NOMO-1 (cell line): ENCODE measurements around the gene BBS10.
"Not testable (repeated sequence)": the region's sequence is repeated elsewhere in the genome, so short reads cannot be mapped to it uniquely, and the experiment has no call there.

Experiments used
- DNase-seq, 2 experiments: peaks; one replicate each; lab custom pipeline; 2025; ENCODE audit not compliant: unreplicated experiment in 2 of 2; lab: John Stamatoyannopoulos, UW

Gene BBS10

DNA sequence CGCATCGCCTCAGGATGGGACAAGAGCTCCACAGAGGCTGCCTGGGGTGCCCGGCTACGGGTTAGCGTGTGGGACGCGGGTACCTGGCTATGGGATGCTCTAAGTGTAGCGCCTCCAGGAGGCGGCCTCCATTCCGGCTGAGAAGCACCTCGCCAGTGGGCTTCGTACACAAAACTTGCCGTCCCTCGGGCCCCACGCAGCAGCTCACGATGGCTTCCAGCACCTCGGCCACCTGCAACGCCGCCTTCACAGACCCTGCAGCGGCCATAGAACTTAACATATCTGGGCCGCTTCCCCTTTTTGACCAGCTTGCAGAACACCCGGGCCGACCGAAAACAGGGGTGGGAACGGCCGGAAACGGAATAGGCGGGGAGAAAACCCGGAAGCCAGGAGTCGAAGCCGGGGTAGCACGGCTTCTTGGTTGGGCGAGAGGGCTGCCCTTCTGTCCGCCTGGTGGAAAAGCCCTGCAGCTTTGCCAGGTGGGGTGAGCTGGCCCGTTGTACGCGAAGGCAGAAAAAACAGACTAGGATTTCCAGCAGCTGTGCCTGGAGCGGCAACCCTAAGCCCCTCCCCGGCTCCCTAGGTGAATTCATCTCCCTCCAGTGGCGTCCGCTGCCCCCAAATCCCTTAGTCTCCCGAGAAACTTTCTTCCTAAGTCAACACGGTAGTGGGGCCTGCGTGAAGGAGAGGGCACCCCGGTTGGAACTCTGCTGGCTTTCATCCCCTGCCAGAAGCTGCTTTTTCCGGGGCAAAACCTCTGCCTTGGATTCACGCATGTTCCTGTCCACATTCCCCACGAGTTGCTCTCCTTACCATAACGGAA is at the start of gene BBS10:
Gene BBS10 (minus strand): TSS at position 337 of the 823 bp plus-strand sequence. CDS start 57 bp downstream, at position 280.
- DNase-seq = peak; percentile 94 to 95

DNA sequence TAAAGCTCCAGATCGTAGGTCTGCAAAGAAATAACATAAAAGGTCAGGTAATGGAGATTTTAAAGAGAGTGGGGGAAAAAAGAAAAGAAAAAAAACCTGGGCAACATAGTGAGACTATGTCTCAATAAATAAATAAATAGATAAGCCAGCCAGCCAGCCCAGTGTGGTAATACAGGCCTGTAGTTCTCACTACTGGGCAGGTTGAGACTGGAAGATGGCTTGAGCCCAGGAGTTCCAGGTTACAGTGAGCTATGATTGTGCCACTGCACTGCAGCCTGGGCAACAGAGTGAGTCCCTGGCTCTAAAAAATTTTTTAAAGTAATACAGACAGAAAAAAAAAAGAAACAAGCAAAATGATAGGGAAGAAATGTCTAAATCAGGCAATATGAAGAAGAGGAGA is 43.2 kb upstream of the BBS10 start:
- DNase-seq = no peak

DNA sequence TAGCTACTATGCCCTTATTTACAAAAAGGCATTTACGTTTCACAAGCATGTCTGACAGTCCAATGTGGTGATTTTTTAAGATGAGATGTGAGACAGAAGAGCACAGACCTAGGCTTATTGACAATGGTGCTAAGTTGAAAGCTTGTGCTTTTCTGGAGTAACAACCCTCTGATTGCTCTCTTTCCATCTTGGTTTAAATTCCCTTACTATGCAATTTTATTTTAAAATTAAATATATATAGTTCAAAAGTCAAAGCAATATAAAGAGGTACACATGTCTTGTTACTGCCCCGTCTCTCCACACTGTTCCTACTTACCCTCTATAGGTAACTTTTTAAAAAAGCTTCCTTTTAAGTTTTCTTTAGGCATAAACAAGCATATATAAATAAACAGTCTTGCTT is 39.4 kb upstream of the BBS10 start:
- no peak for DNase-seq

DNA sequence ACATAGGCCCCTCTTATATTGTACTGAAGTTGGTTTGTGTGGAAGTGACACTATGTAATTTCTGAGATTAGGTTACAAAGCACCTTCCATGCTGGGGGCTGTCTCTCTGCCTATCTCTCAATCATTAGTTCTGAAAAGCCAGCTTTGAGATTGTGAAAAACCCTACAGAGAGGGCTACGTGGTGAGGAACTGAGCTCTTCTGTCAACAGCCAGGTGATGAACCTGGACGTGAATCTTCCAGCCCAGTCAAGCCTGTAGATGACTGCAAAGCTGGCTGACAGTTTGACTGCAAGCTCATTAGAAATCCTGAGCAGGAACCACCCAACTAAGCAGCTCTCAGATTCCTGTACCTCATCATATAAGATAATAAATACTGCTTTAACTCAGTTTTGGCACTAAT is 36.3 kb upstream of the BBS10 start:
- DNase-seq = no peak

DNA sequence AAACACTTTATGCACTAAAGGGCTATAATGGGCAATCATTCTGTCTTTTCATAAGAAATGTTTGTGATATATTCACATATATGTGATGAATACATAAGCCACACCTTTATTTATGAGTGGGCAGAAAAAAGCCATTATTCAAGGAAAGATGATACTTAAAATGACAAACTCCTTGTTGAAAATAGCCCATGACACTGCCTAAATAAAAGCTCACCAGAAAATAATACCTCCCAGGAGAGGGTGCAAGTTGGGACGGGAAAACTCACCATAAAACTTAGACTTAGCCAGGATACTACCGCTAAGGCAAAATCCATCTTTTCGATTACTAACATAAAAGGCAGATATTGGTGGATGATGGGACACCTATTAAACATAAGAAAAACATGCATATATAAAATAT is 35.8 kb upstream of the BBS10 start:
- DNase-seq = no peak

DNA sequence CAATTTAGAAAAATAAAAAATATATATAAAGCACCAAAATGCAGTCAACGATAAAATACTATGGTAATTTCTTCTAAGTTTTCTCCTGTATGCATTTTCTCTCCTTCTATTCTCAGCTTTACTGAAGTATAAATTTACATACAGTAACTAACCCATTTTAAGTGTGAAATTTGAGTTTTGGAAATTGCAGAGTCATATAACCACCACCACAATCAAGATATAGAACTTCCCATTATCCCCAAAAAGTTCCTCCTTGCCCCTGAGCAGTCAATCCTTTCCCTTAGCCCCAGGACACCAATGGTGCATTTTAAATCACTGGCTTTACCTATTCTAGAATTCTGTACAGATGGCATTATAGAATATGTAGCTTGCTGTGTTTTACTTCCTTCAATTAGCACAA is 31.0 kb upstream of the BBS10 start:
- DNase-seq = no peak

DNA sequence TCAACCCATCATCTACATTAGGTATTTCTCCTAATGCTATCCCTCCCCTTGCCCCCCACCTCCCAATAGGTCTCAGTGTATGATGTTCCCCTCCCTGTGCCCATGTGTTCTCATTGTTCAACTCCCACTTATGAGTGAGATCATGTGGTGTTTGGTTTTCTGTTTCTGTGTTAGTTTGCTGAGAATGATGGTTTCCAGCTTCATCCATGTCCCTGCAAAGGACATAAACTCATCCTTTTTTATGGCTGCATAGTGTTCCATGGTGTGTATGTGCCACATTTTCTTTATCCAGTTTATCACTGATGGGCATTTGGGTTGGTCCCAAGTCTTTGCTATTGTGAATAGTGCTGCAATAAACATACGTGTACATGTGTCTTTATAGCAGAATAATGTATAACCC is 28.7 kb upstream of the BBS10 start:
- not testable (repeated sequence) for DNase-seq

DNA sequence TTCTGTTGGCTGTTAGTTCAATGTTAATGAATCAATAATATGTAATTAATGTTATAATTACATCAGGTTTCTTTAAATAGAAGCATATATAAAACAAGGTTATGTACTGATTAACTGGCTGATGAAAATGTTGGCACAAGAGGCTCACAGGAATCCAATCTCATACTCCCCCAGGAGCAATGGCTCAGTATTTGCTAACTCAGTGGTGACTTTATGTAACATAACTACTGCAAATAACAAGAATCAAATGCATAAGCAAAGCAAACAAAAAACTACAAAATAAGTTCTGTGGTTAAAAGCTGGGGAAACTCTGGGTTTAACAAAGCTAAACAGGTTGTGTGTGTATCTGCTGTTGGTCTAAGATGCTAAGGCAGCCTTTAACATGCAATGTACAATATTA is 27.7 kb upstream of the BBS10 start:
- DNase-seq = no peak

DNA sequence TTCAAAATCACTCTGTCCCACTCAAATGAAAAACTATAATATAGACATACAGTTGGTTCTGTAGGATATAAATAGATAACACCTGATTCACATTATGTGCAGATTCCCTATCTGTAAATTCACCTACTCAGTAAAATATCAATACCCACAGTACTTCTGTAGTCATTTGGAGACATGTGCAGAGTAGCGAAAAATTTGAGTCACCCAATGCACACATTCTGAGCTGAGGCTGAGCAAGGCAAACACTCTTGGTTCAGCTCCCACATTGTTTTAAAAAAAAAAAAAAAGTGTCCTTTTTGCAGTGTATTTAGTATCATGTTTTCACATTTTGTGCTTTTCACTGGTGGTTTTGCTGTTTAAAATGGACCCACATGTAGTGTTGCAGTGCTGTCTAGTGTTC is 27.3 kb upstream of the BBS10 start:
- DNase-seq = no peak

DNA sequence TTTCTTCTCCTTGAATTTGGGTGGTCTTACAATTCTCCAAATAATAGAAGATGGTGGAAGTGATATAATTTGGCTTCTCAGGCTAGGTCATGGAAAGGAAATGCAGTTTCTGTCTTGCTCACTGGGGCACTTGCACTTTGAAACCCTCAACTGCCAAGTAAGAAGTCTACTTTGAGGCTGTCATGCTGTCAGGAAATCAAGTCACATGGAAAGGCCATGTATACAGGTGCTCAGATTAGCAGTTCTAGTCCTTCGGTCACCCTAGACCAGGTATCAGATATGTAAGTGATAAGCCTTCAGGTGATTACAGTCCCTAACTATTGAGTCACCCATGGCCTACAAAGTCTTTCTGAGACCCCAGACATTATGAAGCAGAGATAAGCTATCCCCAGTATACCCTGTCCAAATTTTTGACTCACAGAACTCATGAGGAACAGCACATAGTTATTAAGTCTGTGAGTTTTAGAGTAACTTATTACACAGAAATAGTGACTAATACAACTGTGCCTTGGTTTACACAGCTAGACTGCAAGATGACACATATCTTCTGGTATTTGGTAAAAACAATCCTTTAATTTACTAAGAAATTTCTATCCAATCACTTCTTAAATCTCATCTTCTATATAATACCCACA is 26.3 kb upstream of the BBS10 start:
- no peak for DNase-seq

DNA sequence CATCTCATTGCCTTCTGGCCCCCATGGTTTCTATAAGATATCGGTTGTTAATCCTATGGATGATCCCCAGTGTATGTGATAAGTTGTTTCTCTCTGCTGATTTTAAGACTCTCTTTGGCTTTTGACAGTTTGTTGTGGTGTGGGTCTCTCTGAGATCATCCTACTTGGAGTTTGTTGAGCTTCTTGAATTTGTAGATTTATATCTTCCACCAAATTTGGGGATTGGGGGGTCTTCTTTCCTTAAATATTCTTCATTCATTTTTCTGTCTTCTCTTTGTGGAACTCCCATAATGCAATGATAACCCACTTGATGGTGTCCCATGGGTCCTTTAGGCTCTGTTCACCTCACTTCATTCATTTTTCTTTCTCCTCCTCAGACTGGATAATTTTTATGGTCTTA is 20.0 kb upstream of the BBS10 start:
- DNase-seq = no peak

DNA sequence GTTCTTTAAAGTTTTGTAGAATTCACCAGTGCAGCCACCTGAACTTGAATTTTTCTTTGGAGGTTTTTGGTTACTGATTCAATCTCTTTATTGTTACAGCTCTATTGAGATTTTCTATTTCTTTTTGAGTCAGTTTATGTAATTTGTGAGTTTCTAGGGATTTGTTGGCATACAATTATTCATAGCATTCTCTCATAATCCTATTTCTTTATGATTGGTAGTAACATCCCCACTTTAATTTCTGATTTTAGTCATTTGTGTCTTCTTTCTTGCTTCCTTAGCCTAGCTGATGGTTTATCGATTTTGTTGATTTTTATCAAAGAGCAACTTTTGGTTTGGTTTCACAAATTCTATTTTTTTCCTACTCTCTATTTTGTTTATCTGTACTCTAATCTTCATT is 17.9 kb upstream of the BBS10 start:
- no peak for DNase-seq

DNA sequence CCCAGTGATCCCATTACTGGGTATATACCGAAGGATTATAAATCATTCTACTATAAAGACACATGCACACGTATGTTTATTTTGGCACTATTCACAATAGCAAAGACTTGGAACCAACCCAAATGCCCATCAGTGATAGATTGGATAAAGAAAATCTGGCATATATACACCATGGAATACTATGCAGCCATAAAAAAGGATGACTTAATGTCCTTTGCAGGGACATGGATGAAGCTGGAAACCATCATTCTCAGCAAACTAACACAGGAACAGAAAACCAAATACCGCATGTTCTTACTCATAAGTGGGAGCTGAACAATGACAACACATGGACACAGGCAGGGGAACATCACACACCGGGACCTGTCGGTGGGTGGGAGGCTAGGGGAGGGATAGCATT is 15.9 kb upstream of the BBS10 start:
- not testable (repeated sequence) for DNase-seq

DNA sequence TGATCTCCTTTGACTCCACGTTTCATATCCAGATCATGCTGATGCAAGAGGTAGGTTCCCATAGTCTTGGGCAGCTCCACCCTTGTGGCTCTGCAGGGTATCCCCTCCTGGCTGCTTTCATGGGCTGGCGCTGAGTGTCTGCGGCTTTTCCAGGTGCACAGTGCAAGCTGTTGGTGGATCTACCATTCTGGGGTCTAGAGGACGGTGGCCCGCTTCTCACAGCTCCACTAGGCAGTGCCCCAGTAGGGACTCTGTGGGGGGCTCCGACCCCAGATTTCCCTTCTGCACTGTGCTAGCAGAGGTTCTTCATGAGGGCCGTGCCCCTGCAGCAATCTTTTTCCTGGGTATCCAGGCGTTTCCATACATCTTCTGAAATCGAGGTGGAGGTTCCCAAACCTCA is 12.1 kb upstream of the BBS10 start:
- no peak for DNase-seq

DNA sequence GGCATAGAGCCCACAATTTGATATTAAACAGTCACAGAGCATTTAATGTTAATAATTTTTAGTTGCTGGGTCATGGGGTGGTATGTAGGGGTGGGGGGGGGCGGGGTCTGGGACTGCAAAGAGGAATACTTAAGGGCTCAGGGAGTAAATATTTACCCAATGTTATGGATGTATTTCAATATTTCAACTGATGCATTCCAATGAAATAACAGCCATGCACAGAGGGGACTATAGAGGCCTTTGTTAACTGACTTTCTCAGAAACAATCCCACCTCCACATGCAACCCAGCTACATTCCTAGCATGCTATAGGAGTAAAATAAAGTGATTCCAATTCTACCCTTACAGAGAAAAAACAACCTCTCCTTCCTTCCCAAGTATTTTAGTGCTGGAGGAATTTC is 7.9 kb upstream of the BBS10 start:
- no peak for DNase-seq

DNA sequence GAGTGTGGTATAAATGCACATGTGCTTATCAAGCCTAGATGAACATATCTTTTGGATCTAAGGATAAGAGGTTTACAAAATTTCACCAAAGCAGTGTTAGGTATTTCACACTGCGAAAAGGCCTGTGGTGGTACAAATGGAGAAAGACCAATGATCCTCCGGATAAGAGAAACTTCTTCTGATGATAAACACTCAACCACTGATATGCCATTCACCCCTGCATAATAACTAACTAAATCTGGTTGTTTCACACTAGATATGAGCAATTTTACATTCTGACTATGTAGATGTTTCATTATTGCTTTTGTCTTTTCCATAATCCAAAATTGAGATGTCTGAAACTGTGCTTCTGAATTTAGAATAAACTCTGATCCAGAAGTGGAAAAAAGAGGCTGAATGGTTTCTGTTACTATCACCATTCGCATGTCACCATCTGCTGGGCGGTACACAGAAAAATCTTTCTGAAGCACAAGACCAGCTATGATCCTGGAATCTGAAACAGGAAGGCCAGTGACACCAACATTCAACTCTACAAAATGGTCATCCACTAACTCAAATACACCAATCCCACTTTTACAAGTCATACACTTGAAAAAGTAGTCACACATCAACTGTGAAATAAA is 1.3 kb downstream of the BBS10 start:
- DNase-seq = peak; percentile 59 to 65

DNA sequence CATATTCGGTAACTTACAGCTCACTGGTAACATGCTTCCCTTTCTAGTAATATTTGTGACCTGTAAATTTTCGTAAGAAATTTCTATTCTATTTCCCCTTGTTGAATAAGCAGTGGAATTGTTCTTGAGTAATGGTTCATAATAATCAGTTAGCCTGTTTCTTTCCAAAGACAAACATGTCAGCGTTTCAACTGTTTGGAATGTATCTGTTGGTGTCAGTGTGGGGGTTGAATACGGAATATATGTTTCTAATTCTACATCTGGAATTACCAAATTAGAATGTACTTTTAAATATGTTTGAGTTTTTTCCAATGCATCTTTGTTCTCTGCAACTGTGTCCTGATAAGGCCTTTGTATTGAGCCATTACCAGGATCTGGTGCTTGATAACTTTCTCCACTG is 2.0 kb downstream of the BBS10 start:
- no peak for DNase-seq

DNA sequence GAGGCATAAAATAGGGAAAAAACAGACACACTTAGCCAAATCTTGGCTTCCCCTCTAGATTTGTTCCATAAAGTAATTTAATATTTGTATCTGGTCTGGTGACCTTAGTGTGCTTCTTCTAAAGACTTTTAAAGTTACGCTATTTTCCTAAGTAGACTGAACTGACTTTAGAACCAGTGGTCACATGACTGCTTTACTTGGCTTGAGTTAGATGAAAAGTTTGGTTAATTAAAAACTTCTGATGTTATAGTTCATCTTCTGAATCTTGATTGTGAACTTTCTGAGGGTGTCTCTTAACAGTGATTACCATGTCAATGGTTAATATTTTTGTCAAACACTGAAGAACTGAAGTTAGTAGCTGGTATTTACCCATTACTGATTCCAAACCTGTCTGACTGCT is 2.6 kb downstream of the BBS10 start:
- DNase-seq = no peak

DNA sequence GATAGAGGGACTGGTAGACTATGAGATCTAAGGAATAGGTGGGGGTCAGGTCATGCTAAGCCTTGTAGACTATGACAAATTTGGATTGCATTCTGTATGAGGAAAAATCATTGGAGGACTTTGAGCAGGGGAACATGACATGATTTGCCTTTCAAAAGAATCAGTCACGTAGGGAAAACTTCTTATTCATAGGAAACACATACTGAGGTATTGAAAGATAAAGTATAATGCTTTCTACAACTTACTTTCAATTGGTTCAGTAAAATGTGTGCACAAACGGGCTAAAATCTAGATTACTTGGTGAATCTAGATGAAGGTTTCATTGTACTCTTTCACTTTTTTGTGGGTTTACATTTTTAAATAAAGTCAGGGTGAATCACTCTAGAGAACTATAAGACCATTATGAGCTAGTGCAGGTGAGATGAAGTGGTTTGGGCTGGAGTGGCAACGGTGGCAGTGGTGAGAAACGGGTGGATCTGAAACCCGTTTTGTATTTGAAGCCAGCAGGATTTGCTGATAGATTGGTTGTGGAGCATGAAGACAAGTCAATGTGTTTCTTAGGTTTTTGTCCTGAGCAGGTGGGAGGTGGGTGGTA is 6.7 kb downstream of the BBS10 start:
- DNase-seq = no peak

DNA sequence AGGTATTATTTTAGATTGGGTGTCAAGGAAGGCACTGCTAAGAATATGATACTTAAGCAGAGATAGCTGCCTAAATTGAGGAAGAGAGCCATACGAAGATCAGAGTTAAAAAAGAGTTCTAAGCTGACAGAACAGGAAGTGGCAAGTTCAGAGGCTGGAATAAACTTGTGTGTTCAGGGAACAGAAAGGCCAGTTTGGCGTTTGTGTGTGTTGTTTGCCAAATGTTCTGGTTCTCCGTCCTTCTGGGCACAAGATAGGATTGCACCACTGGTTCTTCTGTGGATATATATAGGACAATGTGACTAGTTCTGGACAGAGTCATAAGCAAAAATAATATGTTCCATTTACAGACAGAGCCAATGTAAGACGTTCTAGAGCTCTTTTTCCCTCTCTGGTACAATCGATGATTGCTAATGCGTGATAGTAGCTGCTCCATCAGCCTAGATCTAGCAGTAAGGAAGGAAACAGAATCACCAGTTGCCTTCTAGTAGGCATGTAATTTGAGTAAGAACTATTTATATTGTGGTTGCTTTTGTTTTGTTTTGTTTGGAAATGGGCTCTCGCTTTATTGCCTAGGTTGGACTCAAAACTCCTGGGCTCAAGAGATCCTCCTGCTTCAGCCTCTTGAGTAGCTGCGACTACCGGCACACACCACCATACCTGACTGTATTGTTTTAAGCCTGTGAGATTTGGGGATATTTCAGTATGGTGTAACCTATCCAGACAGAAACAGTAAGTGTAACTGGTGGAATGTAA is 7.4 kb downstream of the BBS10 start:
- no peak for DNase-seq

DNA sequence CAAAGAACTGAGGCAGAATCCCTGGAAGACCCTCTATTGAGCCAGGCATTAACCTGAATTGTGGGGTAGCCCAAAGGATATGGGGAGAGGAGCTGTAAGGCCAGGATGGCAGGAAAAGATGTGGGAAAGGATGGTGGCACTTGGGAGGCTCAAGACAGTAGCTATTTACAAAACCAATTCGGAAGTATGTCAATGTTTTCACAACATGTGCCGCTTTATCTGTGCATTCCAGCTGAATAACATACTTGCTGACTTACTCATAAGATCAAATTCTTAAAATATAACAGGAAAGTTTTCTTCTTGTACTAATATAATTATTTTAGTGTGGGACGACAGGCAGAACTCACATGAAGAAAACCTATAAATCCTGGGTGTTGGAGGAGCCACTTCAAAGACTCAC is 10.6 kb downstream of the BBS10 start:
- DNase-seq = no peak
